ENCODE results near the gene MAGI2.

Gene MAGI2

GRCh38 chr7:78535655-78536054, 917.8 kb downstream of the MAGI2 start:
- no peak overlapping the region for H3K4me3 ChIP-seq (ENCODE audit: low read depth, low read length)
- in situ Hi-C loops (cut with HindIII; ENCODE audit: low sequenced_read_pairs) = no loop called here
- no peak for DNase-seq (ENCODE audit: low read depth)
- no peak for TF ChIP-seq CTCF (IDR thresholded peaks at IDR 0.05; ENCODE audit: low read depth, low read length, missing control alignments)

GRCh38 chr7:78530351-78530750, 923.1 kb downstream of the MAGI2 start:
- TF ChIP-seq CTCF (IDR thresholded peaks at IDR 0.05; ENCODE audit: low read depth, low read length, missing control alignments) = no peak
- DNase-seq (ENCODE audit: low read depth) = peak; percentile 1
- in situ Hi-C loops (cut with HindIII; ENCODE audit: low sequenced_read_pairs) = no loop called here
- H3K4me3 ChIP-seq (ENCODE audit: low read depth, low read length) = no peak overlapping the region

- TF ChIP-seq CTCF (IDR thresholded peaks at IDR 0.05; ENCODE audit: low read depth, low read length, missing control alignments) = no peak
- no peak overlapping the region for H3K4me3 ChIP-seq (ENCODE audit: low read depth, low read length)
- in situ Hi-C loops (cut with HindIII; ENCODE audit: low sequenced_read_pairs) = no loop called here
- no peak for DNase-seq (ENCODE audit: low read depth)
Measured at GRCh38 chr7:78529392-78529791, 924.1 kb downstream of the MAGI2 start.

- in situ Hi-C loops (cut with HindIII; ENCODE audit: low sequenced_read_pairs) = no loop called here
- DNase-seq (ENCODE audit: low read depth) = no peak
- no peak for TF ChIP-seq CTCF (IDR thresholded peaks at IDR 0.05; ENCODE audit: low read depth, low read length, missing control alignments)
- H3K4me3 ChIP-seq (ENCODE audit: low read depth, low read length) = no peak overlapping the region
Measured at GRCh38 chr7:78528964-78529363, 924.5 kb downstream of the MAGI2 start.

- no peak for TF ChIP-seq CTCF (IDR thresholded peaks at IDR 0.05; ENCODE audit: low read depth, low read length, missing control alignments)
- DNase-seq (ENCODE audit: low read depth) = no peak
- in situ Hi-C loops (cut with HindIII; ENCODE audit: low sequenced_read_pairs) = no loop called here
- H3K4me3 ChIP-seq (ENCODE audit: low read depth, low read length) = no peak overlapping the region
Measured at GRCh38 chr7:78523930-78524329, 929.5 kb downstream of the MAGI2 start.

GRCh38 chr7:78521961-78522360, 931.5 kb downstream of the MAGI2 start:
- no peak for DNase-seq (ENCODE audit: low read depth)
- in situ Hi-C loops (cut with HindIII; ENCODE audit: low sequenced_read_pairs) = no loop called here
- TF ChIP-seq CTCF (IDR thresholded peaks at IDR 0.05; ENCODE audit: low read depth, low read length, missing control alignments) = no peak
- H3K4me3 ChIP-seq (ENCODE audit: low read depth, low read length) = no peak overlapping the region

GRCh38 chr7:78516450-78516849, 937.0 kb downstream of the MAGI2 start:
- TF ChIP-seq CTCF (IDR thresholded peaks at IDR 0.05; ENCODE audit: low read depth, low read length, missing control alignments) = no peak
- H3K4me3 ChIP-seq (ENCODE audit: low read depth, low read length) = no peak overlapping the region
- DNase-seq (ENCODE audit: low read depth) = no peak
- in situ Hi-C loops (cut with HindIII; ENCODE audit: low sequenced_read_pairs) = no loop called here

Measured in astrocyte of the cerebellum (primary cell).